ENCODE measurements around the gene GK. TPM values are rescaled to one million over a fixed set of nuclear protein-coding genes. Genes with fewer than 3 reads are reported as not detected.
"Not testable (repeated sequence)": the region's sequence is repeated elsewhere in the genome, so short reads cannot be mapped to it uniquely, and the experiment has no call there.

Gene GK
- total and polyA plus RNA-seq, 9 of the 15 experiments (the other 6 are each of a cell fraction or from before 2014, with no cell fraction given), result 8.0 to 15.7 (median 12.4) TPM

DNA sequence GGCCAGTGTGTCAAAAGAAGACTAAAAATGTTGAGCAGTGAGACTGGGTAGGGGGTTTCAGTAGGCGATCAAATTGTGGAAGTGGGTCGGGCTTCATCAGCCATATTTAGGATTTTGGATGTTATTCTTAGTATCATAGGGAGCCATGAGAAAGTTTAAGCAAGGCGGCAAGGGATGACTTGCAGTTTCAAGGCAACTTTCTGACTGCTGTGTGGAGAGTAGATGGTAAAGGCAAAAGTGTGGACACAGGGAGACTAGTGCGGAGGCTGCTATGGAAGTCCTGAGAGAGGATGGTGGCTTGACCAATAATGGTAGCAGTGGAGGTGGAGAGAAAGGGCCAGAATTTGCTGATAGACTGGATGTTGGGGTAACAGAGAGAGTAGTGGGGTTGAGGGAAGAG, 15.4 kb downstream of the GK start:
- H3K27me3 ChIP-seq (ENCODE audit: control insufficient read depth in 2 of 2, insufficient read depth in 2 of 2, low read length in 2 of 2), result no peaks in the 10 kb centered on the region
- ATAC-seq (no peak), FAIRE-seq (no peak), DNase-seq (ENCODE audit: extremely low read depth in 1 of 4, low spot score in 3 of 4) (no peak)
- ChIA-PET POLR2A (no interaction called here), CTCF (ENCODE audit: low intra/inter-chr PET ratio) (no interaction called here)
- no peak overlapping the region for H2AFZ ChIP-seq (ENCODE audit: low read depth, low read length)
- H3K27ac ChIP-seq (ENCODE audit: extremely low read depth, low read depth, low read length), result no peak overlapping the region
- H4K20me1 ChIP-seq (replicated peaks; ENCODE audit: control insufficient read depth, insufficient read depth, low read length), result no peaks in the 10 kb centered on the region
- TF ChIP-seq MAFG (tag; conservative IDR thresholded peaks at IDR 0.05) (peak; percentile 34; the same call in 1 of the 2 replicates), C11orf30 (IDR thresholded peaks at IDR 0.05; ENCODE audit: low read depth) (0 out of 2 replicates have a peak, but pooled peaks have one; percentile 5), ZNF316 (IDR thresholded peaks at IDR 0.05) (0 out of 2 replicates have a peak, but pooled peaks have one; percentile 9), MCM7 (IDR thresholded peaks at IDR 0.05) (no peak), SIX5 (IDR thresholded peaks at IDR 0.05; ENCODE audit: borderline replicate concordance in 1 of 2, insufficient read depth in 1 of 2, low read depth in 1 of 2, low read length in 2 of 2) (no peak)
- no peak overlapping the region for H3K9ac ChIP-seq (ENCODE audit: insufficient read depth in 1 of 2, low read depth in 2 of 2, low read length in 2 of 2)
- H3K4me2 ChIP-seq (ENCODE audit: insufficient read depth, low read length), result no peak overlapping the region
- peaks cover 3% of the 10 kb centered on the region; the same call in 1 of the 3 replicates for H3K36me3 ChIP-seq (ENCODE audit: control insufficient read depth, insufficient read depth, low read length)
- H3K4me3 ChIP-seq, result no peak overlapping the region
- no peaks in the 10 kb centered on the region for H3K79me2 ChIP-seq (ENCODE audit: control insufficient read depth, insufficient read depth, low read length)
- intact Hi-C loops (cut with micrococcal nuclease), result no loop called here
- 96% methylated on average over 3 of the region's 4 CpGs for WGBS (ENCODE audit: insufficient coverage, low coverage, missing lambda C conversion rate)
- no peaks in the 10 kb centered on the region for H3K4me1 ChIP-seq (replicated peaks in 1 of 2; ENCODE audit: control insufficient read depth in 2 of 2, insufficient read depth in 2 of 2, low read length in 2 of 2)
- no peaks in the 10 kb centered on the region for H3K9me1 ChIP-seq (ENCODE audit: control insufficient read depth, insufficient read depth, low read length)
- no peaks in the 10 kb centered on the region for H3K9me3 ChIP-seq (replicated peaks; ENCODE audit: control insufficient read depth, insufficient read depth, low read depth, low read length)
- in situ Hi-C loops (cut with MboI), result no loop called here
- no TSS peak for BruUV-seq (replicated peaks)

DNA sequence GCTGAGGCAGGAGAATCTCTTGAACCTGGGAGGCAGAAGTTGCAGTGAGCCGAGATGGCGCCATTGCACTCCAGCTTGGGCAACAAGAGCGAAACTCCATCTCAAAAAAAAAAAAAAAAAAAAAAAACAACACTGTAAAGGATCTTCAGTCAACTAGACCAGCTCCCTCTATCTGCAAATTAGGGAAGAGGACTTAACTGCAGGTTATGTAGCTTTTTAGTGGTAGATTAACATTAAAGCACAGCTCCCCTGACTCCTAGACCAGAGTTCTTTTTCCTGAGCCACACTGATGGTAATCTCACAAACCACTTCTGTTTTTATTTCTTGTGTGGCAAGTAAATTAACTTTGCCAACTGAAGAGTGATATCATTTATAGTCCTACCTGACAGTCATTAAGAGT, 18.0 kb downstream of the GK start:
- no CpG with 5 or more reads among the region's 3 CpGs for WGBS (ENCODE audit: insufficient coverage, low coverage, missing lambda C conversion rate)
- H3K4me3 ChIP-seq; CTCF ChIA-PET (ENCODE audit: low intra/inter-chr PET ratio); H3K27me3 ChIP-seq (ENCODE audit: control insufficient read depth in 2 of 2, insufficient read depth in 2 of 2, low read length in 2 of 2); H3K4me2 ChIP-seq (ENCODE audit: insufficient read depth, low read length); H3K9ac ChIP-seq (ENCODE audit: insufficient read depth in 1 of 2, low read depth in 2 of 2, low read length in 2 of 2); POLR2A ChIA-PET; H4K20me1 ChIP-seq (replicated peaks; ENCODE audit: control insufficient read depth, insufficient read depth, low read length); FAIRE-seq; H3K79me2 ChIP-seq (ENCODE audit: control insufficient read depth, insufficient read depth, low read length); DNase-seq (ENCODE audit: extremely low read depth in 1 of 4, low spot score in 3 of 4); H3K4me1 ChIP-seq (replicated peaks in 1 of 2; ENCODE audit: control insufficient read depth in 2 of 2, insufficient read depth in 2 of 2, low read length in 2 of 2); H3K9me1 ChIP-seq (ENCODE audit: control insufficient read depth, insufficient read depth, low read length); H3K9me3 ChIP-seq (replicated peaks; ENCODE audit: control insufficient read depth, insufficient read depth, low read depth, low read length); H3K36me3 ChIP-seq (ENCODE audit: control insufficient read depth, insufficient read depth, low read length); BruUV-seq (replicated peaks); H3K27ac ChIP-seq (ENCODE audit: extremely low read depth, low read depth, low read length); intact Hi-C loops (cut with micrococcal nuclease); in situ Hi-C loops (cut with MboI); H2AFZ ChIP-seq (ENCODE audit: low read depth, low read length): not testable (repeated sequence)
- TF ChIP-seq, protein P1, sequence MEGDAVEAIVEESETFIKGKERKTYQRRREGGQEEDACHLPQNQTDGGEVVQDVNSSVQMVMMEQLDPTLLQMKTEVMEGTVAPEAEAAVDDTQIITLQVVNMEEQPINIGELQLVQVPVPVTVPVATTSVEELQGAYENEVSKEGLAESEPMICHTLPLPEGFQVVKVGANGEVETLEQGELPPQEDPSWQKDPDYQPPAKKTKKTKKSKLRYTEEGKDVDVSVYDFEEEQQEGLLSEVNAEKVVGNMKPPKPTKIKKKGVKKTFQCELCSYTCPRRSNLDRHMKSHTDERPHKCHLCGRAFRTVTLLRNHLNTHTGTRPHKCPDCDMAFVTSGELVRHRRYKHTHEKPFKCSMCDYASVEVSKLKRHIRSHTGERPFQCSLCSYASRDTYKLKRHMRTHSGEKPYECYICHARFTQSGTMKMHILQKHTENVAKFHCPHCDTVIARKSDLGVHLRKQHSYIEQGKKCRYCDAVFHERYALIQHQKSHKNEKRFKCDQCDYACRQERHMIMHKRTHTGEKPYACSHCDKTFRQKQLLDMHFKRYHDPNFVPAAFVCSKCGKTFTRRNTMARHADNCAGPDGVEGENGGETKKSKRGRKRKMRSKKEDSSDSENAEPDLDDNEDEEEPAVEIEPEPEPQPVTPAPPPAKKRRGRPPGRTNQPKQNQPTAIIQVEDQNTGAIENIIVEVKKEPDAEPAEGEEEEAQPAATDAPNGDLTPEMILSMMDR (IDR thresholded peaks at IDR 0.05 in 2 of 3, conservative IDR thresholded peaks at IDR 0.05 in 1 of 3; ENCODE audit: insufficient read depth in 2 of 3, low read depth in 1 of 3, low read length in 3 of 3), result peak in 1 of 3 experiments; percentile 17; a peak in 1 of 6 replicates
- TF ChIP-seq ZNF384 (IDR thresholded peaks at IDR 0.05; ENCODE audit: low read depth, low read length), result peak; percentile 63
- TF ChIP-seq, protein P2, sequence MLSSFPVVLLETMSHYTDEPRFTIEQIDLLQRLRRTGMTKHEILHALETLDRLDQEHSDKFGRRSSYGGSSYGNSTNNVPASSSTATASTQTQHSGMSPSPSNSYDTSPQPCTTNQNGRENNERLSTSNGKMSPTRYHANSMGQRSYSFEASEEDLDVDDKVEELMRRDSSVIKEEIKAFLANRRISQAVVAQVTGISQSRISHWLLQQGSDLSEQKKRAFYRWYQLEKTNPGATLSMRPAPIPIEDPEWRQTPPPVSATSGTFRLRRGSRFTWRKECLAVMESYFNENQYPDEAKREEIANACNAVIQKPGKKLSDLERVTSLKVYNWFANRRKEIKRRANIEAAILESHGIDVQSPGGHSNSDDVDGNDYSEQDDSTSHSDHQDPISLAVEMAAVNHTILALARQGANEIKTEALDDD (IDR thresholded peaks at IDR 0.05), result 0 out of 2 replicates have a peak, but pooled peaks have one; percentile 26
- ATAC-seq, result peak; percentile 49; the same call in 1 of the 3 replicates

Data from K562 (cell line).